ENCODE data around the gene ERF. TPM values are rescaled to one million over a fixed set of nuclear protein-coding genes. Genes with fewer than 3 reads are reported as not detected.

Gene ERF
- total and polyA plus RNA-seq, 2 of the 4 experiments (the other 2 are of a cell fraction) = 5.2 to 32.4 TPM

DNA sequence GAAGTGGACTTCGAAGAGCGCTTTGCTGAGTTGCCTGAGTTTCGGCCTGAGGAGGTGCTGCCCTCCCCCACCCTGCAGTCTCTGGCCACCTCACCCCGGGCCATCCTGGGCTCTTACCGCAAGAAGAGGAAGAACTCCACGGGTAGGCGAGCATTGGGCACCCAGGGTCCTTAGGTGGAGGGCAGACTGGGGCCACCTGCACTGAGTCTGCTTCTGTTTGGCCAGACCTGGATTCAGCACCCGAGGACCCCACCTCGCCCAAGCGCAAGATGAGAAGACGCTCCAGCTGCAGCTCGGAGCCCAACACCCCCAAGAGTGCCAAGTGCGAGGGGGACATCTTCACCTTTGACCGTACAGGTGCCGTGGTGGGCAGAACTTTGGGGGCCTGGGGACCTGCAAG, 39.0 kb upstream of the ERF start:
- H3K27me3 ChIP-seq (ENCODE audit: control insufficient read depth, insufficient read depth, low read length) = no peaks in the 10 kb centered on the region
- no peak overlapping the region for H3K27ac ChIP-seq (ENCODE audit: insufficient read depth, low read length)
- H3K4me3 ChIP-seq (ENCODE audit: insufficient read depth, low read depth, low read length) = no peak overlapping the region
- no peak overlapping the region for H3K23ac ChIP-seq (ENCODE audit: low read depth, low read length)
- H3K9ac ChIP-seq (ENCODE audit: low read depth, low read length) = no peak overlapping the region
- H2BK15ac ChIP-seq (ENCODE audit: low read depth, low read length) = no peak overlapping the region
- no peak overlapping the region for H2BK120ac ChIP-seq (ENCODE audit: low read depth, low read length)
- H2BK20ac ChIP-seq (ENCODE audit: low read depth, low read length) = no peak overlapping the region
- no peak overlapping the region for H2BK5ac ChIP-seq (ENCODE audit: low read depth, low read length, poor library complexity, severe bottlenecking)
- no peak overlapping the region for H4K5ac ChIP-seq (ENCODE audit: low read depth, low read length)
- no peaks in the 10 kb centered on the region for H3K4me1 ChIP-seq (ENCODE audit: control insufficient read depth, insufficient read depth, low read length)
- dilution Hi-C loops (cut with HindIII; ENCODE audit: low sequenced_read_pairs, unreplicated experiment) (no loop called here), in situ Hi-C loops (cut with MboI; ENCODE audit: low sequenced_read_pairs) (no loop called here), intact Hi-C loops (cut with micrococcal nuclease) (no loop called here)
- H4K91ac ChIP-seq (ENCODE audit: insufficient read depth, low read depth, low read length) = no peak overlapping the region
- 85% methylated on average over 5 of the region's 15 CpGs; no CpG with 5 or more reads in 1 of the 2 experiments for WGBS, 2 experiments (ENCODE audit: extremely low coverage in 2 of 2, insufficient read length in 1 of 2)
- H2AK9ac ChIP-seq (replicated peaks; ENCODE audit: low read depth, low read length, poor library complexity) = peak overlapping the region; percentile 42
- no peak overlapping the region for H3K56ac ChIP-seq (ENCODE audit: extremely low read depth, insufficient read depth, low read length)
- ChIA-PET POLR2A (ENCODE audit: unreplicated experiment) (no interaction called here), CTCF (no interaction called here)
- no peak overlapping the region for H4K8ac ChIP-seq (ENCODE audit: low read depth in 2 of 2, low read length in 2 of 2)
- peaks cover 10% of the 10 kb centered on the region for H4K20me1 ChIP-seq (ENCODE audit: insufficient read depth, low read length)
- no peak for ATAC-seq (ENCODE audit: low read depth)
- BruUV-seq (replicated peaks) = no TSS peak
- no peak overlapping the region for H2AK5ac ChIP-seq (ENCODE audit: low read depth, low read length)
- H2AFZ ChIP-seq (replicated peaks; ENCODE audit: low read length, poor library complexity) = no peak overlapping the region
- H3K9me3 ChIP-seq (ENCODE audit: control insufficient read depth, insufficient read depth, low read length) = no peaks in the 10 kb centered on the region
- no peak overlapping the region for H3K4me2 ChIP-seq (ENCODE audit: low read depth, low read length)
- no peak overlapping the region for H3K14ac ChIP-seq (replicated peaks; ENCODE audit: low read depth, low read length)
- H3K4ac ChIP-seq (ENCODE audit: low read depth, low read length) = no peak overlapping the region
- H3K79me1 ChIP-seq (ENCODE audit: low read depth in 1 of 2, low read length in 2 of 2) = peaks cover 3 to 6% of the 10 kb centered on the region in 2 experiments; a peak in 2 of 4 replicates
- TF ChIP-seq CEBPB (IDR thresholded peaks at IDR 0.05; ENCODE audit: low read depth, low read length) = no peak
- no peak for TF ChIP-seq CHD1 (IDR thresholded peaks at IDR 0.05; ENCODE audit: low read depth, low read length)
- TF ChIP-seq MAFK (IDR thresholded peaks at IDR 0.05; ENCODE audit: low read depth, low read length) = no peak
- TF ChIP-seq FOS (IDR thresholded peaks at IDR 0.05; ENCODE audit: low read depth, low read length) = no peak
- no peak for TF ChIP-seq POLR2A (IDR thresholded peaks at IDR 0.05; ENCODE audit: low read depth, low read length)
- no peak for TF ChIP-seq BHLHE40 (IDR thresholded peaks at IDR 0.05; ENCODE audit: low read depth, low read length)
- 0 out of 2 replicates have a peak, but pooled peaks cover 3% of the 10 kb centered on the region for H3K9me1 ChIP-seq (ENCODE audit: insufficient read depth, low read length)
- H3K36me3 ChIP-seq (ENCODE audit: control insufficient read depth, insufficient read depth, low read length) = peaks cover 65% of the 10 kb centered on the region
- no peak overlapping the region for H3K18ac ChIP-seq (ENCODE audit: low read depth, low read length)
- DNase-seq = no peak
